NCI-H2107 treated with DMSO at 0.1 percent for 48 hours (cell line): ENCODE measurements around the gene LRRC27.
"Not testable (repeated sequence)": the region's sequence is repeated elsewhere in the genome, so short reads cannot be mapped to it uniquely, and the experiment has no call there.

Experiments
- DNase-seq: peaks from one replicate; lab custom pipeline; 2025; ENCODE audit not compliant: unreplicated experiment; lab: John Stamatoyannopoulos, UW

The LRRC27 gene

GRCh38 chr10:132336064-132336746 is 4.2 kb downstream of the LRRC27 start:
- no peak for DNase-seq

- DNase-seq, result no peak
Observed at GRCh38 chr10:132336919-132337407, 5.0 kb downstream of the LRRC27 start.

DNA sequence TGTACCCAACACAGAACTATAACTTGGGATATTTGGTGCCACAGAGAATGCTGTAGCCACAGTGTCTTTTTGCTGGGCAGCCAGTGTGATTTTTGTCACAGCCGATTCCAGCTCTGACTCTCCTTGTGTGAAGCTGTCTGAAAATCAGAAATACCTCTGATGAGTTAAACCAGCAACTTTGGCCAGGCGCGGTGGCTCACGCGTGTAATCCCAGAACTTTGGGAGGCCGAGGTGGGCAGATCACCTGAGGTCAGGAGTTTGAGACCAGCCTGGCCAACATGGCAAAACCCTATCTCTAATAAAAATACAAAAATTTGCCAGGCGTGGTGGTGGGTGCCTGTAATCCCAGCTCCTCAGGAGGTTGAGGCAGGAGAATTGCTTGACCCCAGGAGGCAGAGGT is 5.9 kb downstream of the LRRC27 start:
- DNase-seq, result not testable (repeated sequence)

- no peak for DNase-seq
Observed at GRCh38 chr10:132338876-132339275, 6.9 kb downstream of the LRRC27 start.

- no peak for DNase-seq
Observed at GRCh38 chr10:132339276-132339675, 7.3 kb downstream of the LRRC27 start.

DNA sequence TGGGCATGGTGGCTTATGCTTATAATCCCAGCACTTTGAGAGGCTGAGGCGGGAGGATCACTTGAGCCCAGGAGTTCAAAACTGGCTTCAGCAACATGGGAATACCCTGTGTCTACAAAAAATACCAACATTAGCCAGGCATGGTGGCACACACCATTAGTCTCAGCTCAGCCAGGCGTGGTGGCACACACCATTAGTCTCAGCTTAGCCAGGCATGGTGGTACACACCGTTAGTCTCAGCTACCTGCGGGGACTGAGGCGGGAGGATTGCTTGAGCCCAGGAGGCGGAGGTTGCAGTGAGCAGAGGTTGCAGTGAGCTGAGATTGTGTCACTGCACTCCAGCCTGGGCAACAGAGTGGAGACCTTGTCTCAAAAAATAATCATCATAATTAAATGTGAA is 9.0 kb downstream of the LRRC27 start:
- no peak for DNase-seq

- no peak for DNase-seq
Observed at GRCh38 chr10:132341781-132342180, 9.8 kb downstream of the LRRC27 start.

- no peak for DNase-seq
Observed at GRCh38 chr10:132342553-132342952, 10.6 kb downstream of the LRRC27 start.

DNA sequence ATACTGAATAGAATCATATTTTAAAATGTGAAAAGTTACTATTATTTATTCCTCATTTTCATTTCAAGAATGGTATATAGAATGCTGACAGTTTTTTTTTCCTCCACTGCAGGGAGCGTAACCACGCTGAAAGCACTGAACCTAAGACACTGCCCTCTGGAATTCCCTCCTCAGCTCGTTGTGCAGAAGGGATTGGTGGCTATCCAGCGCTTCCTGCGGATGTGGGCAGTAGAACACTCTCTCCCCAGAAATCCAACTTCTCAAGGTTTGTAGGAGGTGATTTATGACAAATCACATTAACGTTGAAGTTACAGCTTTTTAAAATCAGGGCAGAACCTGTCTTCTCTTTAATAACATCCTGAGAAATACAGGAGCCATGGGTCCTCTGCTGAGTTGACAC is 12.4 kb downstream of the LRRC27 start:
- DNase-seq, result no peak

- DNase-seq, result no peak
Observed at GRCh38 chr10:132345345-132345744, 13.4 kb downstream of the LRRC27 start.

DNA sequence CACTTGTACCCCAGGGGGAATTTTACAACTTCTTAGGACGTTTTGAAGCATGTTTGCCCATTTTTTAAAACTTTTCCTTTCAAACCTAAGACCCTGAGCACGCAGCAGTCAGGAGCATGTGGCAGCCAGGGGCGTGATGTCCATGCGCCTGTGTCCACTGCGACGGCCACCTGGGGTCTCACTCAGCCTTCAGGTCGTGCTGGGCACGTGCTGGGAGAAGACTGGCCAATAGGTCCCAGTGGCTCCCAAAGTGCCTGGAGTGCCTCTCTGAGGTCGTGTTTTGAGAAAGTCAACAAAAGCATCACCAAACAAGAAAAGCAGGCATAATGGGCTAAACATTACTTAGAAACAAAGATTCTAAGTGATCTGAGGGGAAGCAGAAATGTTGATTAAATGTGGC is 14.8 kb downstream of the LRRC27 start:
- DNase-seq, result no peak

GRCh38 chr10:132347211-132347930 is 15.4 kb downstream of the LRRC27 start:
- DNase-seq, result peak; percentile 22

GRCh38 chr10:132347931-132348267 is 15.9 kb downstream of the LRRC27 start:
- DNase-seq, result no peak

- no peak for DNase-seq
Observed at GRCh38 chr10:132349766-132350165, 17.8 kb downstream of the LRRC27 start.

DNA sequence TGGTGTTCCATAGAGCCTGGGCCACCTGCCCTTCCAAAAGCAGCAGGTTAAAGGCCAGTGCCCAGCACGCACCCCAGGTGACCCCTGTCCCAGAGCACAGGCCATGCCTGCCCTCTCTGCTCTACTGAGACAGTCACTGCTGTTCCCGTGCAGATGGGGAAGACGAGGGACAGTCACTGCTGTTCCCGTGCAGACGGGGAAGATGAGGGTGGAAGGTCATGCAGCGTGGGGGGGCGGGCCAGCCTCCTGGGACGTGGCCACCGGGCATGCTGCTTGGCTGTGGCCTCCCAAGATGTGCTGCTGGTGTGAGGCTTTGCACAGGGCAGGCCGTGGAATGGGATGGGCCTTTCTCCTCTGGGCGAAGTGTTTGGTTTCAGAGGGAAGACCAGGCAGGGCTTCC is 18.4 kb downstream of the LRRC27 start:
- no peak for DNase-seq

GRCh38 chr10:132350946-132351345 is 19.0 kb downstream of the LRRC27 start:
- no peak for DNase-seq

DNA sequence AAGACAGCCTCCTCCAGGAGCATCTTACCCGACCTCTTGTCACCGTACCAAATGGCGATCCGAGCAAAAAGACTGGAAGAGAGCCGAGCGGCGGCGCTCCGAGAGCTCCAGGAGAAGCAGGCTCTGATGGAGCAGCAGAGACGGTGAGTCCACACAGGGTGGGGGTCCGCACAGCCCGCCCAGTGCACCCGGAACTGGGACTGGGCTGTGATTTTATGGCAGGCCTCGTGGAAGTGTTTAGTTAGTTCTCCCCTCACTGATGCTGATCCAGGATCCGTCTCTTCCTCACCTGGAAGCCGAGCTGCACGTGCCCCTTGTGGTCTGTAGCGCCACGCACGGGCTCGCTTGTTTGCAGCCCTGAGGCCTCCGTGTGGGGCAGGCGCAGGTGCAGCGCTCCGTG is 19.6 kb downstream of the LRRC27 start:
- no peak for DNase-seq

DNA sequence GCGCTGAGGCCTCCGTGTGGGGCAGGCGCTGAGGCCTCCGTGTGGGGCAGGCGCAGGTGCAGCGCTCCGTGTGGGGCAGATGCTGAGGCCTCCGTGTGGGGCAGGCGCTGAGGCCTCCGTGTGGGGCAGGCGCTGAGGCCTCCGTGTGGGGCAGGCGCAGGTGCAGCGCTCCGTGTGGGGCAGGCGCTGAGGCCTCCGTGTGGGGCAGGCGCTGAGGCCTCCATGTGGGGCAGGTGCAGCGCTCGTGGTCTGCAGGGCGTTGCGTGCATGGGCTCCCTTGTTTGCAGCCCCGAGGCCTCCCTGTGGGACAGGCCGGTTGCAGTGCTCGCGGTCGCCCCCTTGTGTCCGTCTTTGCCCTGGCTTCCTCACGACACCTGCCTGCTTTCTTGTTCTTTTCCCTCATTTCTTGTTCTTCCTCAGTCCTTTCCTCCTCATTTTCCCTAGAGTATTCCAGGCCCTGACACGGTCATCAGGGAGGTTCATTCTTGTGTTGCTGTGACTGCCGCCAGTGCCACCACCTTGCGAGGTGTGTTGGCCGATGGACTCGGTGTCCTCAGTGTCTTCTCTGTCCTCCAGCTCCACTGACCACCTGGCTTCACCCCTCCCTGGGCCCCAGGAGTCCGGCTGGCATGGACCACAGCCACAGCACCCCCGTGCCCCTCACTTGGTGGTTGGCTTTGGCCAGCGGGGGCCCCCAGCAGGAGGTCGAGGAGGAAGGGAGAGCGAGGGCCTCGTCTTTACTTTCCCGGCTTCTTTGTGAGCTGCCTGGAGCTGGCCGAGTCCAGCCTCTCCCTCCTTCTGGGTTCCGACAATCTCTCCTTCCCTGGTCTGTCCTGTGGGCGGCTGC is 20.7 kb downstream of the LRRC27 start:
- not testable (repeated sequence) for DNase-seq

DNA sequence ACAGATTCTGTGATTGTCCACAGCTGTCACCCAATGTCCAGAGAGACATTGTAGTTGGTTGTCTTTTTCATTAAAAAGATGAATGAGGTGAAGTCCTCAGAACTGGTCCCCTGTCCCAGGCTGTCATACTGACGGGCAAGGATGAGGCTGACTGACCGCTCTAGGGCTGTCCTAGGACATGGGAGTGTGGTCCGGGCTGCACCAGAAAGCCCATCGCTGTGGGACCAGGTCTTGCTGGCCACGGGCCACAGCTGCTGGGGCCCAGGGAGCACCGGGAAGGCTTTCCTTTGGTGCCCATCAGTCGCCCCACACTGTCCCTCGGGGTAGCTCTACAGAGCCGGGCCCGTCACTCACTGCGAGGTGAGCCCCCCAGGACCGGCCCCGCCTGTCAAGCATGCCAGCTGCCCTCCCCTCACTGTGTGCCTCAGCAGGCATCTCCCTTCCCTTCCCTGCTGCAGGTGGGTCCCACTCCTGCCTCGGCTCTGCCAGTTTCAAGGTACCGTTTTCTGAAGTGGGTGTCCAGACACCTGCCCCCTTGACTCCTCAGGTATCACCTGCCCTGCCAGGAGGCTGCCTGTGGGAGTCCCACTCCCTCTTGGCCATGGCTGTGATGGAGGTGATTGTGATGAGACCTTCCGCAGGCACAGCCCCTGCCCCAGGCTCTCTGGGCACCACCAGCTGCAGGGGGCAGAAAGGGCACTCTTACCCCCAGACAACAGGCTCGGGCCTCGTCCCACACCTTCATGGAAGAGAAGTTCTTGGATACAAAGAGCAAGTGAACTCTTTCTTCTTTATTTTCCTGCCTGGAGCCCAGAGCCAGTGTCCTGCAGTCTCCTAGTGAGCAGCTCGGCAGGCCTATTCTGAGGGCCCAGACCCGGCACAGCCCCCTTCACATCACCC is 21.7 kb downstream of the LRRC27 start:
- no peak for DNase-seq

- DNase-seq, result no peak
Observed at GRCh38 chr10:132354356-132355094, 22.5 kb downstream of the LRRC27 start.
